Smooth muscle cell of the coronary artery (primary cell): ENCODE data around the gene RAD54L. TPM values are rescaled to one million over a fixed set of nuclear protein-coding genes. Genes with fewer than 3 reads are reported as not detected.

Experiments used
- total RNA-seq: library from RNA; depleted of rRNA; stranded (reverse); fragments of >200 nt; gene quantifications from 2 replicates; pipeline ENCODE4 v1.2.3, GENCODE V29; 2014; ENCODE audit warnings: low replicate concordance

The RAD54L gene
- total RNA-seq = 0.82 and 1.6 TPM in 2 replicates

DNA sequence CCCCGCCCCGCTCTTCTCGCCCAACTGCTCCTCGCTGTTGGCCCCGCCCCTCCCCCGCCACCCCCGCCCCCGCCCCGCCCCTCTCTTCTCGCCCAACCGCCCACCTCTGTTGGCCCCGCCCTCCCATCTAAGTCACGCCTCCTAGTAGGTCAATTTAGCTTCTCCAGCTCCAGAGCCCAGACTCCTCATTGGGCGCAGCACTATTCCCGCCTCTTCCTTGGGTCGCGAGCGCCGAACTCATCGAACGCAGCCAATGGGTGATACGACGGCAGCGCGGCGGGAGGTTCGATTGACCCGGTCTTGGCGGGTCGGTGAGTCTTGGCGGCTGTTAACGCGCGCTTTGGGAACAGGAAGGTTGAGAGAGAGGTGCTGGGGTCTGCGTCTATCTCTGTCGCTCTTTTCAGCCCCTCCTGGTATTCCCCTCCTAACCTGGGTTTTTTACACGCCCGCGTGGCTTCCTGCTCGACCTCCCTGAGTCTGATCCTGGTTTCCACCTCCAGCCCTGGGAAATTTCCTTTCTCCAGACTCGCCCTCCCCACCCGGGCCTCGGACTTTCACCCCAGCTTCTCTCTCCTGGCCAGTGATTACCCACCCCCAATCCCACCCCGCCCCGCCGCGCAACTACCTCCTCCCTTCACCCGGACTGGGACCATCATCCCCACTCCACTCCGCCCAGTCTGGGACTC is at the start of gene RAD54L:
Gene RAD54L (plus strand): TSS at position 328 of the 686 bp plus-strand sequence. CDS start 643 bp downstream, outside the sequence.

DNA sequence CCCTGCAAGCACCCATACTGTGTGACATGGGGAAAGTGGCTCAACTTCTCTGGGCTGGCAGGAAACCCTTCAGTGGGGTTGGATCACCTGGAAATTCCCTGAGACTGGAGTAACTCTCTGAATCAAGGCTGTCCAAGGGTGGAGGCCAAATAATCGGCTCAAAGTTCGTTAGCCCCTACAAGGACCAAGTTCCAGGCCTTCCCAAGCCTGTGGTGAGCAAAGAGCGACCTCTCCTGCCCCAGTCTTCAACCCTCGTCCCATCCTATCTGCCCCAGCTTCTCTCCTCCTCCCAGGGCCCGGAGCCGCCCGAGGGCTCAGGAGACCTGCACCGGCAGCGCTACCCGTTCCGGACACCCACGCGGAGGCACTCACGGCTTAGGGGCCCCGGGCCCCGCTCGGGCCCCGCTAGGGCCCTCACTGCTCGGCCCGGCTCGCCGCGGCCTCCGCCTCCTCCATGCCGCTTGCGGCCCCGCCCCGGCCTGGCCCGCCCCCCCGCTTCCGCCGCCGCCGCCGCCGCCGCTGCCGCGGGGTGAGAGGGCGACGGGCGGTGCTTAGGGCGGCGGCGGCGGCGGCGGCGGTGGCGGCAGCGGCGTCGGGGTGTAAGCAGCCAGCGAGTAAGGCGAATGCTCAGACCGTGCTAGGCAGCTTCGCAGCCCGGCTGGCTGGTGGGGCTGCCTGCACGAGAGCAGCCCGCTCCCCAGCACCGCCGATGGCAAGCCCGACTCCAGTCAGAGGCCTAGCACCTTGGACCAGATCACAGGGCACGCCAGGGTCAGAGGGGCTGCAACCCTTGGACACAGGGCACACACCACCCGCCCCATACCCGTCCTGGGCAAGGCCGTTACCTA is 49.4 kb upstream of the RAD54L start, which contains the start of gene POMGNT1:
Gene POMGNT1 (minus strand): TSS at position 471 of the 848 bp plus-strand sequence. CDS start 613 bp downstream, outside the sequence.

DNA sequence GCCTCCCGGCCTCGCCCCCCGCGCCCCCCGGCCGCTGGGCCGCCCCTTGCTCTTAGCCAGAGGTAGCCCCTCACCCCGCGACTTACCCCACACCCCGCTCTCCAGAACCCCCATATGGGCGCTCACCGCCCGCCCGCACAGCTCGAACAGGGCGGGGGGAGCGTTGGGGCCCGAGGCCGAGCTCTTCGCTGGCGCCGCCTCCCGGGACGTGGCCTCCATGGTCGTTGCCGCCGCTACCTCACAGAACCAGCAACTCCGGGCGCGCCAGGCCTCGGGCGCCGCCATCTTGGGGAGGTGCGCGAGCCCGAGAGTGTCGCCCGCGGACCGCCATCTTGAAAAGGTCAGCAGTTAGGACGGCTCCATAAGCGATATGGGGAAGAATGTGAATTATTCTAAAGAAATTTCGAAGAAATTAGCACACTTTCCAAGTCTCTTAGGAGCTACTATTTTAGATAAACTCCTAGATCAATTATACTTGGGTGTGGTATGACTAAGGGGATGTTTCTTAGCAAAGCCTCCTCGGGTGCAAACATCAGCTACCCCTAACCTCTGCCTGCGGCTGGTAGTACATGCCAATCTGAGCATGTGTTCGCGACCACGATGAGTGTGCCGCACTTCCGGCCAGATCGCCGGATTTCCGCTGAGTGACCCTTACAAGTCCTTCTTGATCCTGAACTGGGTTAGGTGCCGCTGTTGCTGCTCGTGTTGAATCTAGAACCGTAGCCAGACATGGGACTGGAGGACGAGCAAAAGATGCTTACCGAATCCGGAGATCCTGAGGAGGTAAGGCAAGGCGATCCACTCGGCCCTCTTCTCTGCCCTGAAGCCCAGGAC is 55.7 kb downstream of the RAD54L start, which contains the start of the genes LRRC41 and UQCRH:
Gene LRRC41 (minus strand): TSS at position 579 of the 834 bp plus-strand sequence. CDS start 294 bp downstream, at position 285.
Gene UQCRH (plus strand): TSS at position 661 of the 834 bp plus-strand sequence. CDS start 69 bp downstream, at position 730.

Other genes with a start within 250 kb of the RAD54L start
- gene PIK3R3, start 115.1 kb upstream of the RAD54L start, total RNA-seq = 0.59 and 3.1 TPM in 2 replicates
- 0.35 and 0.68 TPM in 2 replicates for gene TSPAN1, start 72.7 kb upstream of the RAD54L start, total RNA-seq
- gene P3R3URF, start 71.3 kb upstream of the RAD54L start, total RNA-seq = not detected in 2 replicates
- 26.1 and 46.4 TPM in 2 replicates for gene POMGNT1, start 49.3 kb upstream of the RAD54L start, total RNA-seq
- 3.5 and 5.5 TPM in 2 replicates for gene LURAP1, start 44.4 kb upstream of the RAD54L start, total RNA-seq
- 36.2 and 66.6 TPM in 2 replicates for gene LRRC41, start 55.9 kb downstream of the RAD54L start, total RNA-seq
- 750 and 1,189 TPM in 2 replicates for gene UQCRH, start 55.9 kb downstream of the RAD54L start, total RNA-seq
- gene NSUN4, start 93.0 kb downstream of the RAD54L start, total RNA-seq = 15.4 and 16.3 TPM in 2 replicates
- 0.53 and 0.70 TPM in 2 replicates for gene FAAH, start 146.6 kb downstream of the RAD54L start, total RNA-seq
- not detected in 2 replicates for gene DMBX1, start 242.1 kb downstream of the RAD54L start, total RNA-seq